Measurements from ENCODE around the gene USE1. TPM values are rescaled to one million over a fixed set of nuclear protein-coding genes. Genes with fewer than 3 reads are reported as not detected.
A peak's percentile ranks its signal among the peaks of the same experiment; 100 is the strongest.

The USE1 gene
- total and polyA plus RNA-seq, 9 of the 15 experiments (the other 6 are each of a cell fraction or from before 2014, with no cell fraction given): 17.3 to 52.4 (median 34.0) TPM

- Histone ChIP-seq H3K27ac (ENCODE audit: extremely low read depth, low read depth, low read length) (no peak overlapping the region), H3K4me2 (ENCODE audit: insufficient read depth, low read length) (no peak overlapping the region), H4K20me1 (replicated peaks; ENCODE audit: control insufficient read depth, insufficient read depth, low read length) (no peaks in the 10 kb centered on the region), H3K79me2 (ENCODE audit: control insufficient read depth, insufficient read depth, low read length) (no peaks in the 10 kb centered on the region), H2AFZ (ENCODE audit: low read depth, low read length) (no peak overlapping the region), H3K9me3 (replicated peaks; ENCODE audit: control insufficient read depth, insufficient read depth, low read depth, low read length) (no peaks in the 10 kb centered on the region), H3K27me3 (ENCODE audit: control insufficient read depth in 2 of 2, insufficient read depth in 2 of 2, low read length in 2 of 2) (no peaks in the 10 kb centered on the region), H3K9me1 (ENCODE audit: control insufficient read depth, insufficient read depth, low read length) (no peaks in the 10 kb centered on the region), H3K4me3 (no peak overlapping the region), H3K9ac (ENCODE audit: insufficient read depth in 1 of 2, low read depth in 2 of 2, low read length in 2 of 2) (no peak overlapping the region), H3K4me1 (replicated peaks in 1 of 2; ENCODE audit: control insufficient read depth in 2 of 2, insufficient read depth in 2 of 2, low read length in 2 of 2) (peaks cover 0 to 5% of the 10 kb centered on the region in 2 experiments; a peak in 2 of 5 replicates), H3K36me3 (ENCODE audit: control insufficient read depth, insufficient read depth, low read length) (peaks cover 44% of the 10 kb centered on the region; the same call in 2 of the 3 replicates)
- 63% methylated on average over 11 of the region's 11 CpGs for WGBS (ENCODE audit: insufficient coverage, low coverage, missing lambda C conversion rate)
- DNase-seq (ENCODE audit: extremely low read depth in 1 of 4, low spot score in 3 of 4): peak in 1 of 4 experiments; percentile 12
- ATAC-seq: no peak; the same call in 2 of the 3 replicates
- intact Hi-C loops (cut with micrococcal nuclease): no loop called here
- TF ChIP-seq PKNOX1 (IDR thresholded peaks at IDR 0.05) (peak; percentile 55; the same call in 1 of the 2 replicates), VEZF1 (CRISPR knock-in tag; IDR thresholded peaks at IDR 0.05) (peak; percentile 33; the same call in 1 of the 2 replicates), ZNF639 (CRISPR knock-in tag; conservative IDR thresholded peaks at IDR 0.05 in 1 of 2, IDR thresholded peaks at IDR 0.05 in 1 of 2) (no peak), MEIS2 (IDR thresholded peaks at IDR 0.05; ENCODE audit: partially characterized antibody) (peak; percentile 82), PBX2 (CRISPR knock-in tag; IDR thresholded peaks at IDR 0.05; ENCODE audit: low read depth) (no peak), PBX2 (tag; conservative IDR thresholded peaks at IDR 0.05; ENCODE audit: low read depth) (peak; percentile 97), ZNF224 (CRISPR knock-in tag; IDR thresholded peaks at IDR 0.05) (no peak), TAF15 (IDR thresholded peaks at IDR 0.05; ENCODE audit: low read depth, low read length) (no peak), ZNF384 (IDR thresholded peaks at IDR 0.05; ENCODE audit: low read depth, low read length) (peak; percentile 74)
- POLR2A ChIA-PET: interaction anchor here (0.6 to 2.1 kb wide), 6 partner anchors 9 to 511 kb away, joined by 3 to 4 read pairs (median 4); partner anchors contain the start of gene USE1
- in situ Hi-C loops (cut with MboI): no loop called here
- FAIRE-seq: no peak
- BruUV-seq (replicated peaks): TSS peak; percentile 49
- CTCF ChIA-PET (ENCODE audit: low intra/inter-chr PET ratio): no interaction called here
Measured at GRCh38 chr19:17183858-17184321, 31.3 kb upstream of the USE1 start.

Data from K562 (cell line).